HG03097 (cell line): Measurements from ENCODE around the gene INO80E.

Experiments used
- ATAC-seq: cut with Tn5 transposase; IDR thresholded peaks from one replicate; pipeline ENCODE4 v1.9.1; 2021; ENCODE audit not compliant: unreplicated experiment, low FRiP score

Gene INO80E

GRCh38 chr16:29975134-29975538 lies 20.9 kb upstream of the INO80E start:
- ATAC-seq, result no peak

GRCh38 chr16:29975811-29976511 lies 20.1 kb upstream of the INO80E start:
- no peak for ATAC-seq

- ATAC-seq, result no peak
These were observed 18.8 kb upstream of the INO80E start for GRCh38 chr16:29977063-29977825.

- no peak for ATAC-seq
These were observed 18.0 kb upstream of the INO80E start for GRCh38 chr16:29978081-29978480.

GRCh38 chr16:29978564-29979270 lies 17.3 kb upstream of the INO80E start:
- no peak for ATAC-seq

GRCh38 chr16:29982560-29983419 lies 13.3 kb upstream of the INO80E start:
- no peak for ATAC-seq

- no peak for ATAC-seq
These were observed 12.5 kb upstream of the INO80E start for GRCh38 chr16:29983420-29984136.

GRCh38 chr16:29984137-29984763 lies 11.8 kb upstream of the INO80E start:
- ATAC-seq, result no peak

GRCh38 chr16:29984764-29985147 lies 11.3 kb upstream of the INO80E start:
- ATAC-seq, result no peak

- no peak for ATAC-seq
These were observed 10.7 kb upstream of the INO80E start for GRCh38 chr16:29985271-29985811.

- ATAC-seq, result no peak
These were observed 9.8 kb upstream of the INO80E start for GRCh38 chr16:29986231-29986630.

- no peak for ATAC-seq
These were observed 9.1 kb upstream of the INO80E start for GRCh38 chr16:29986931-29987330.

GRCh38 chr16:29987371-29988085 lies 8.5 kb upstream of the INO80E start:
- no peak for ATAC-seq

- ATAC-seq, result no peak
These were observed 7.5 kb upstream of the INO80E start for GRCh38 chr16:29988346-29989075.

- no peak for ATAC-seq
These were observed 6.8 kb upstream of the INO80E start for GRCh38 chr16:29989111-29989858.

GRCh38 chr16:29990034-29990433 lies 6.0 kb upstream of the INO80E start:
- ATAC-seq, result no peak

GRCh38 chr16:29990883-29991570 lies 5.0 kb upstream of the INO80E start:
- ATAC-seq, result no peak
